GM18502 (cell line): ENCODE results near the gene VPS51.

ENCODE experiments used
- ATAC-seq: cut with Tn5 transposase; IDR thresholded peaks from one replicate; pipeline ENCODE4 v1.9.1; 2021; ENCODE audit warnings: mild to moderate bottlenecking; ENCODE audit not compliant: unreplicated experiment, poor library complexity

The VPS51 gene

GRCh38 chr11:65104628-65105027 is 8.6 kb downstream of the VPS51 start:
- ATAC-seq = no peak

- ATAC-seq = no peak
Observed at GRCh38 chr11:65107078-65107477, 11.1 kb downstream of the VPS51 start.

GRCh38 chr11:65107751-65108468 is 11.9 kb downstream of the VPS51 start:
- no peak for ATAC-seq

- no peak for ATAC-seq
Observed at GRCh38 chr11:65108469-65109123, 12.6 kb downstream of the VPS51 start.

- ATAC-seq = no peak
Observed at GRCh38 chr11:65109231-65110198, 13.5 kb downstream of the VPS51 start.

- ATAC-seq = peak; percentile 34
Observed at GRCh38 chr11:65110354-65110861, 14.4 kb downstream of the VPS51 start.

- no peak for ATAC-seq
Observed at GRCh38 chr11:65111159-65111743, 15.2 kb downstream of the VPS51 start.

GRCh38 chr11:65111744-65112545 is 15.9 kb downstream of the VPS51 start, which contains the start of gene TM7SF2:
TM7SF2 (plus strand) TSS chr11:65111872; CDS start chr11:65112016, 144 bp downstream.
- peak; percentile 61 for ATAC-seq

DNA sequence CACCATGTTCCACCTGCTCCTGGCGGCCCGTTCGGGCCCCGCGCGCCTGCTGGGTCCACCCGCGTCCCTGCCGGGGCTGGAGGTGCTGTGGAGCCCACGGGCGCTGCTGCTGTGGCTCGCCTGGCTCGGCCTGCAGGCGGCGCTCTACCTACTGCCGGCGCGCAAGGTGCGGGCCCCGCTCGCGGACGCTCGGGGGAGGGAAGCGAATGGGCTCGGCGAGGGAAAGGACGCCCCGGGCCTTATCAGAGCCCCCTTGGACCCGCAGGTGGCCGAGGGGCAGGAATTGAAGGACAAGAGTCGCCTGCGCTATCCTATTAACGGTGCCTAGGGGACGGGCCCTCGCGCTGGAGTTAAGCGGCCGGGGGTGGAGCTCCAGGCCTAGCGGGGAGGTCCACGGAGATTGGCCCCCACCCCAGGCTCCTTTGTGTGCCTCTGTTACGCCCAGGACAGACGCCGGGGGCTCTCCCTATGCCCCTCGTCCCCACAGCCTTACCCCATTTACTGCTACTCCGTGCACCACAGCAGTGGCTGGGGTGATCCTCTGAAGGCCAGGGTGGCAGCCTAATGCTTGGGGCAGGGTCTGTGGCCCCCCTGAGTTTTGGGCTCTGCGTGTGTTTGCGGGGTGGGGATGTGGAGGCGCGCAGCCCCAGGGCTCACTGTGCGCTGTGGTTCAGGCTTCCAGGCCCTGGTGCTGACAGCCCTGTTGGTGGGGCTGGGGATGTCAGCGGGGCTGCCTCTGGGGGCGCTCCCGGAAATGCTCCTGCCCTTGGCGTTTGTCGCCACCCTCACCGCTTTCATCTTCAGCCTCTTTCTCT is 16.7 kb downstream of the VPS51 start:
- ATAC-seq = peak; percentile 38

DNA sequence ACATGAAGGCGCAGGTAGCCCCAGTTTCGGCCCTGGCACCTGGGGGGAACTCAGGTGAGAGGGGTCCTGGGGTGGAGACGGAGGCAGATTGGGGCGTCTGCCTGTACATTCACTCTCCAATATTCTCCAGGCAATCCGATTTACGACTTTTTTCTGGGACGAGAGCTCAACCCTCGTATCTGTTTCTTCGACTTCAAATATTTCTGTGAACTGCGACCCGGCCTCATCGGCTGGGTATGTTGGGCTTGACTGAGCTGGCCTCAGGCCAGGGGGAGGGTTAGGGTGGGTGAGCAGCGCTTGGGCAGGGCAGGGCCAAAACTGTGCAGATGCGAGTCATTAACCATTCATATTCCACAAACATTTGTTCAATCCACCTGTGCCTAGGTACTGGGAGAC is 17.3 kb downstream of the VPS51 start:
- ATAC-seq = no peak

DNA sequence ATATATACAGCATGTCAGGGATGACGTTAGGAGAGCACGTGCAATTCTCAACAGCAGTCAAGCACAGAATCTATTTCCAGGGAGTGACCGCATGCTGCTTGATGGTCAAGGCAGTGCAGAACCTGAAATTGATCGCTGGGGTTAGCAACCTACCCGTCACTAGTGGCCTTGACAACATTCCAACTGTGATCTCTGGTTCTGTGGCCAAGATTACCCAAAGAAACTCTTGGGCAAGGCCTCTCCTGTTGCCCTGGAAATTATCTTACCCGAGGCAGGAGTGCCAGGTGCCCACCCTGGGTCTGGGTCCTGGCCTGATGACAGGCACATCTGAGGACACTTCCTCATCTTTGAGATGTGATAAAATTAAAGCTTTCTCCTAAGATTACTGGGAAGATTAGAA is 17.8 kb downstream of the VPS51 start:
- no peak for ATAC-seq

- ATAC-seq = no peak
Observed at GRCh38 chr11:65114538-65115171, 18.6 kb downstream of the VPS51 start.

GRCh38 chr11:65115361-65116082 is 19.5 kb downstream of the VPS51 start:
- no peak for ATAC-seq

DNA sequence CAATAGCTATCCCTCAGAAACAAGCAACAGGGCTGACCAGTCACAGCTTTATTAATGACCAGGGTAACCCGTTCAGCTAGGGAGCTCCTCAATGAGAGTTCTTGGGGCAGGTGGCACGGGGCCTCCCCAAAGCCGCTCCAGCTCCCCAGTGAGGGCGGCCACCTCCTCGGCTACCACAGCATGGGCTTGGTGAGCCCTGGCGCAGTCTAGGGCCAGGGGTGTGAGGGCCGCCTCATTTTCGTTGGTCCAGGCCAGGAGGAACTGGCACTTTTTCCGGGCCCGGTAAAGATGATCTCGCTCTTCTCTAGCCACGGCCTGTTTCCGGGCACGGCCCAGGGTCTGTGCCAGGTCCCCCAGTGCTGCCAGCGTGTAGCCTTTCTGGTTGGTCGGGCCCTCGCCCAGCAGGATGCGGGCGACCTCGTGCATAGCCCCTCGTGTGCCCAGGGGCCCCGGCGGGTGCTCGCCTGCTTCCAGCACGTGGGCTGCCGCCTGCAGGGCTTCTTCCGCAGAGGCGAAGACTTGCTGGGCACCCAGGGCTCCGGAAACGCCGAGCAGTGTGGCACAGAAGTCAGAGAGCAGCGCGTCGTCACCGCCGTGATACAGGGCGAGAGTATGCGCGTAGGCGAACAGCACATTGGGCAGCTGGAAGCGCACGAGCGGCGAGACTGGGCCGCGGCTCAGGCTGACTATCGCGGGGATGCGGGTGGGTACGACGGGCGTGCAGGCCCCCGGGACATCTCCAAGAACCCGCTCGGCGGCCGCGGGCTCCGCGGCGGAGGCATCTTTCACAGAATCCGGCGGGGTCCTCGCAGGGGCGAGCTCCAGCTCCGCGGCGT is 20.6 kb downstream of the VPS51 start:
- ATAC-seq = no peak

DNA sequence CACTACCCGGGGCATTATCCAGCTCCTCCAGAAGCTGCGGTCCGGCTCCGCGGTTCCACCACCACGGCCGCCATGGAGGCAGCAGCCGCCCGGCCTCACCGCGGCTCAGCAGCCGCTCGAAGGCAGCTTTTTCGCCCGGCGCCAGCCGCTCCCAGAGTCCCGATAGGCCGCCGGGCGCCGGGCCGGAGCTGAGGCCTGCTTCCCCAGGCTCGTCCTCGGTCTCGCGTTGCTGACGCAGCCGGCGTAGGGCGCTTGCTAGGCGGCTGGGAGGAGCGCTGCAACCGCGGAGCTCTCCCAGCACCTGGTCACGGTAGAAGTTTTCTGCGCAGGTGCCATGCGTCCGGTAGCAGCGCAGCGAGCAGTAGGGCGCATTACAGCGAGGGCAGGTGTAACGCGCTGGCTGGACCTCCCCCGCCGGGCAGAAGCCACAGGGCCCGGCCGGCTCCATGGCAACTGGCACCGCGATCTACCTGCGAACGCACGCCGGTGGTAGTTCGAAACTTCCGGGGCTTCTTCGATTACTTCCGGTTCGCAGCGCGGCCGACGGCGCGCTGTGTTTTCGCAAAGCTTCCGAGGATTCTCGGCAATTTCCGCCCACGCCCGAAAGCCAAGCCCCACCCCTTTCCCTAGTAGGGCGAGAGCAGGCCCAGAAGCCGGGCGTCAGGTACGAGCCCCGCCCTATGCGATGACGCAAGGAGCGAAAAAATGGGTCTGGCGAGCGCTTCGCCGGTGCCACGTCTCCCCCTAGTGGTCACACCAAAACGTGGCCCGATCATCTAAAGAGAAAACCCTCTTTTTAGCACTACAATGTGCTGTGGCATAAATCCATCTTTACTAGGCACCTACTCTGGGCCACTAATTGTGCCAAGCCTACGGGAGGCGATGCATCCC is 21.4 kb downstream of the VPS51 start, which contains the start of gene ZNHIT2:
TSS of gene ZNHIT2 (minus strand) at position 496 of the 891 bp plus-strand sequence. CDS start at position 448, 48 bp downstream.
- peak; percentile 65 for ATAC-seq
